ENCODE measurements around the gene NLRP7. TPM values are rescaled to one million over a fixed set of nuclear protein-coding genes. Genes with fewer than 3 reads are reported as not detected.
"Not testable (repeated sequence)": the region's sequence is repeated elsewhere in the genome, so short reads cannot be mapped to it uniquely, and the experiment has no call there.

NLRP7 gene
- total and polyA plus RNA-seq, 2 donors (not counting 3 experiments of a cell fraction or from before 2014, with no cell fraction given) = not detected

- no peaks in the 10 kb centered on the region for H3K4me1 ChIP-seq (ENCODE audit: control insufficient read depth, extremely low read depth, insufficient read depth, low read length)
- H3K79me2 ChIP-seq (ENCODE audit: control insufficient read depth, insufficient read depth, low read length) = no peaks in the 10 kb centered on the region
- POLR2A ChIA-PET = no interaction called here
- no peak for FAIRE-seq
- no peak overlapping the region for H3K9ac ChIP-seq (replicated peaks; ENCODE audit: extremely low read depth, insufficient read depth, low read length)
- dilution Hi-C loops (cut with MboI; ENCODE audit: extremely low pct_ligation_motif_present, low sequenced_read_pairs) (no loop called here), intact Hi-C loops (cut with micrococcal nuclease) (no loop called here)
- H2AFZ ChIP-seq (ENCODE audit: low read depth, low read length) = no peak overlapping the region
- BruUV-seq (replicated peaks) = no TSS peak
- no peaks in the 10 kb centered on the region for H3K9me1 ChIP-seq (replicated peaks; ENCODE audit: control insufficient read depth, extremely low read depth, insufficient read depth, low read length)
- H3K27ac ChIP-seq (ENCODE audit: insufficient read depth, low read depth, low read length) = no peak overlapping the region
- no peak for TF ChIP-seq EZH2 (IDR thresholded peaks at IDR 0.05; ENCODE audit: borderline replicate concordance, low read depth, low read length, severe bottlenecking)
- no peak for TF ChIP-seq POLR2A (IDR thresholded peaks at IDR 0.05; ENCODE audit: low read depth, low read length)
- TF ChIP-seq GATA2 (IDR thresholded peaks at IDR 0.05; ENCODE audit: insufficient read depth, insufficient read length, low read depth, low read length) = no peak
- no peak for TF ChIP-seq CTCF (IDR thresholded peaks at IDR 0.05; ENCODE audit: extremely low read depth in 1 of 2, insufficient read depth in 1 of 2, low read depth in 1 of 2, low read length in 2 of 2)
- no peak for TF ChIP-seq MYC (IDR thresholded peaks at IDR 0.05; ENCODE audit: low read depth, low read length)
- no peak for TF ChIP-seq JUN (IDR thresholded peaks at IDR 0.05; ENCODE audit: borderline replicate concordance, insufficient read depth, insufficient read length, low read depth)
- no peak for TF ChIP-seq FOS (IDR thresholded peaks at IDR 0.05; ENCODE audit: borderline replicate concordance, insufficient read depth, low read length)
- TF ChIP-seq, protein P1, sequence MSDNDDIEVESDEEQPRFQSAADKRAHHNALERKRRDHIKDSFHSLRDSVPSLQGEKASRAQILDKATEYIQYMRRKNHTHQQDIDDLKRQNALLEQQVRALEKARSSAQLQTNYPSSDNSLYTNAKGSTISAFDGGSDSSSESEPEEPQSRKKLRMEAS (IDR thresholded peaks at IDR 0.05; ENCODE audit: insufficient read depth, insufficient read length) = no peak
- TF ChIP-seq POLR2AphosphoS5 (IDR thresholded peaks at IDR 0.05; ENCODE audit: insufficient read depth, low read depth, low read length) = no peak
- no peak overlapping the region for H3K4me3 ChIP-seq (replicated peaks in 1 of 3; ENCODE audit: insufficient read depth in 1 of 3, low read depth in 1 of 3, low read length in 3 of 3)
- CTCF ChIA-PET = interaction anchor here (1.4 kb wide), 1 partner anchor 35 kb away, joined by 4 read pairs; no protein-coding TSS in a partner anchor
- no peaks in the 10 kb centered on the region for H4K20me1 ChIP-seq (replicated peaks; ENCODE audit: control insufficient read depth, extremely low read depth, insufficient read depth, low read length)
- no peaks in the 10 kb centered on the region for H3K36me3 ChIP-seq (ENCODE audit: control insufficient read depth in 2 of 2, extremely low read depth in 1 of 2, insufficient read depth in 2 of 2, low read length in 2 of 2)
- H3K27me3 ChIP-seq (ENCODE audit: control insufficient read depth in 2 of 2, insufficient read depth in 2 of 2, low read length in 2 of 2) = no peaks in the 10 kb centered on the region
- H3K9me3 ChIP-seq (replicated peaks; ENCODE audit: control insufficient read depth, insufficient read depth, low read length) = no peaks in the 10 kb centered on the region
- H3K4me2 ChIP-seq (ENCODE audit: insufficient read depth, low read length) = no peak overlapping the region
- DNase-seq (ENCODE audit: low read depth, low spot score) = no peak
Measured at GRCh38 chr19:54916822-54917221, 30.5 kb downstream of the NLRP7 start.

- CTCF ChIA-PET = not testable (repeated sequence)
Measured at GRCh38 chr19:54907899-54908298, 39.4 kb downstream of the NLRP7 start.

More at GRCh38 chr19:54907899-54908298, 39.4 kb downstream of the NLRP7 start:
- FAIRE-seq; intact Hi-C loops (cut with micrococcal nuclease); H3K36me3 ChIP-seq (ENCODE audit: control insufficient read depth in 2 of 2, extremely low read depth in 1 of 2, insufficient read depth in 2 of 2, low read length in 2 of 2); DNase-seq (ENCODE audit: low read depth, low spot score); H2AFZ ChIP-seq (ENCODE audit: low read depth, low read length); H3K4me3 ChIP-seq (replicated peaks in 1 of 3; ENCODE audit: insufficient read depth in 1 of 3, low read depth in 1 of 3, low read length in 3 of 3); H3K9me1 ChIP-seq (replicated peaks; ENCODE audit: control insufficient read depth, extremely low read depth, insufficient read depth, low read length); dilution Hi-C loops (cut with MboI; ENCODE audit: extremely low pct_ligation_motif_present, low sequenced_read_pairs); POLR2A ChIA-PET; H3K4me1 ChIP-seq (ENCODE audit: control insufficient read depth, extremely low read depth, insufficient read depth, low read length); H3K27ac ChIP-seq (ENCODE audit: insufficient read depth, low read depth, low read length); H3K9me3 ChIP-seq (replicated peaks; ENCODE audit: control insufficient read depth, insufficient read depth, low read length); H4K20me1 ChIP-seq (replicated peaks; ENCODE audit: control insufficient read depth, extremely low read depth, insufficient read depth, low read length); H3K9ac ChIP-seq (replicated peaks; ENCODE audit: extremely low read depth, insufficient read depth, low read length); H3K4me2 ChIP-seq (ENCODE audit: insufficient read depth, low read length); BruUV-seq (replicated peaks); H3K79me2 ChIP-seq (ENCODE audit: control insufficient read depth, insufficient read depth, low read length); H3K27me3 ChIP-seq (ENCODE audit: control insufficient read depth in 2 of 2, insufficient read depth in 2 of 2, low read length in 2 of 2): not testable (repeated sequence)
